ENCODE results near the gene KLRD1.

- TF ChIP-seq CTCF (IDR thresholded peaks at IDR 0.05 in 8 of 11, conservative IDR thresholded peaks at IDR 0.05 in 3 of 11) (no peak), POLR2AphosphoS5 (IDR thresholded peaks at IDR 0.05) (no peak)
These were observed 14.0 kb upstream of the KLRD1 start for GRCh38 chr12:10293570-10294227.
